ENCODE measurements around the gene SRP72. TPM values are rescaled to one million over a fixed set of nuclear protein-coding genes. Genes with fewer than 3 reads are reported as not detected.

SRP72 gene
- total and polyA plus RNA-seq, 2 of the 4 experiments (the other 2 are of a cell fraction), result 73.8 to 123 TPM

DNA sequence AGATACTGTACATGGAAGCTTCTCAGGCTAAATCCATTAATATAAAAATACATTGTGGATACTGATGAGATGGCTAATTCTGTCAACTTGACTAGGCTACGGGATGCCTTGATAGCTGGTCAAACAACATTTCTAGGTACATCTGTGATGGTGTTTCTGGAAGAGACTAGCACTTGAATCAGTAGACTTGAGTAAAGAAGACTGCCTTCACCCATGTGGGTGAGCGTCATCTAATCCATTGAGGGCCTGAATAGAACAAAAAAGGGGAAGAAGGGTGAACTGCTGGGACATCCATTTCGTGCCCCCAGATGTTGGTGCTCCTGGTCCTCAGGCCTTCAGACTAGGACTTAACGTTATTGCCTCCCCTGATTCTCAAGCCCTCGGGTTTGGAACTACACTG lies 3.7 kb upstream of the SRP72 start:
- ATAC-seq (ENCODE audit: low read depth), result no peak
- CTCF ChIA-PET, result interaction anchor here (1.3 kb wide), 1 partner anchor 336 kb away, joined by 3 read pairs; no protein-coding TSS in a partner anchor
- BruUV-seq (replicated peaks), result no TSS peak

More for the DNA sequence above, 3.7 kb upstream of the SRP72 start:
- DNase-seq, result no peak
- H2BK20ac ChIP-seq (ENCODE audit: low read depth, low read length), result no peak overlapping the region
- dilution Hi-C loops (cut with HindIII; ENCODE audit: low sequenced_read_pairs, unreplicated experiment), result no loop called here
- H3K27me3 ChIP-seq (ENCODE audit: control insufficient read depth, insufficient read depth, low read length), result no peaks in the 10 kb centered on the region
- H3K9me1 ChIP-seq (ENCODE audit: insufficient read depth, low read length), result peaks cover 10% of the 10 kb centered on the region; the same call in 1 of the 2 replicates
- no peak overlapping the region for H4K8ac ChIP-seq (ENCODE audit: low read depth in 2 of 2, low read length in 2 of 2)
- no peak overlapping the region for H2BK5ac ChIP-seq (ENCODE audit: low read depth, low read length, poor library complexity, severe bottlenecking)
- H3K79me1 ChIP-seq (ENCODE audit: low read depth in 1 of 2, low read length in 2 of 2), result peaks cover 29 to 53% of the 10 kb centered on the region in 2 experiments; a peak in 3 of 4 replicates
- no peak for TF ChIP-seq RCOR1 (IDR thresholded peaks at IDR 0.05; ENCODE audit: insufficient replicate concordance, low read length)
- TF ChIP-seq, protein P1, sequence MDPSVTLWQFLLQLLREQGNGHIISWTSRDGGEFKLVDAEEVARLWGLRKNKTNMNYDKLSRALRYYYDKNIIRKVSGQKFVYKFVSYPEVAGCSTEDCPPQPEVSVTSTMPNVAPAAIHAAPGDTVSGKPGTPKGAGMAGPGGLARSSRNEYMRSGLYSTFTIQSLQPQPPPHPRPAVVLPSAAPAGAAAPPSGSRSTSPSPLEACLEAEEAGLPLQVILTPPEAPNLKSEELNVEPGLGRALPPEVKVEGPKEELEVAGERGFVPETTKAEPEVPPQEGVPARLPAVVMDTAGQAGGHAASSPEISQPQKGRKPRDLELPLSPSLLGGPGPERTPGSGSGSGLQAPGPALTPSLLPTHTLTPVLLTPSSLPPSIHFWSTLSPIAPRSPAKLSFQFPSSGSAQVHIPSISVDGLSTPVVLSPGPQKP (IDR thresholded peaks at IDR 0.05; ENCODE audit: borderline replicate concordance, low read depth, low read length), result no peak
- no peak for TF ChIP-seq NFE2L2 (IDR thresholded peaks at IDR 0.05; ENCODE audit: low read depth, low read length)
- TF ChIP-seq BHLHE40 (IDR thresholded peaks at IDR 0.05; ENCODE audit: low read depth, low read length), result no peak
- TF ChIP-seq MXI1 (IDR thresholded peaks at IDR 0.05; ENCODE audit: borderline replicate concordance, low read depth, low read length), result no peak
- TF ChIP-seq, protein P2, sequence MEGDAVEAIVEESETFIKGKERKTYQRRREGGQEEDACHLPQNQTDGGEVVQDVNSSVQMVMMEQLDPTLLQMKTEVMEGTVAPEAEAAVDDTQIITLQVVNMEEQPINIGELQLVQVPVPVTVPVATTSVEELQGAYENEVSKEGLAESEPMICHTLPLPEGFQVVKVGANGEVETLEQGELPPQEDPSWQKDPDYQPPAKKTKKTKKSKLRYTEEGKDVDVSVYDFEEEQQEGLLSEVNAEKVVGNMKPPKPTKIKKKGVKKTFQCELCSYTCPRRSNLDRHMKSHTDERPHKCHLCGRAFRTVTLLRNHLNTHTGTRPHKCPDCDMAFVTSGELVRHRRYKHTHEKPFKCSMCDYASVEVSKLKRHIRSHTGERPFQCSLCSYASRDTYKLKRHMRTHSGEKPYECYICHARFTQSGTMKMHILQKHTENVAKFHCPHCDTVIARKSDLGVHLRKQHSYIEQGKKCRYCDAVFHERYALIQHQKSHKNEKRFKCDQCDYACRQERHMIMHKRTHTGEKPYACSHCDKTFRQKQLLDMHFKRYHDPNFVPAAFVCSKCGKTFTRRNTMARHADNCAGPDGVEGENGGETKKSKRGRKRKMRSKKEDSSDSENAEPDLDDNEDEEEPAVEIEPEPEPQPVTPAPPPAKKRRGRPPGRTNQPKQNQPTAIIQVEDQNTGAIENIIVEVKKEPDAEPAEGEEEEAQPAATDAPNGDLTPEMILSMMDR (conservative IDR thresholded peaks at IDR 0.05; ENCODE audit: low read depth, low read length), result no peak
- no peak for TF ChIP-seq MAZ (IDR thresholded peaks at IDR 0.05; ENCODE audit: borderline replicate concordance, low read depth, low read length)
- TF ChIP-seq CEBPB (IDR thresholded peaks at IDR 0.05; ENCODE audit: low read depth, low read length), result no peak
- no peak for TF ChIP-seq SMC3 (IDR thresholded peaks at IDR 0.05; ENCODE audit: low read depth, low read length)
- TF ChIP-seq RAD21 (IDR thresholded peaks at IDR 0.05; ENCODE audit: low read length), result no peak
- H3K14ac ChIP-seq (replicated peaks; ENCODE audit: low read depth, low read length), result no peak overlapping the region
- H3K56ac ChIP-seq (ENCODE audit: extremely low read depth, insufficient read depth, low read length), result no peak overlapping the region
- H3K4ac ChIP-seq (ENCODE audit: low read depth, low read length), result no peak overlapping the region
- H3K9me3 ChIP-seq (ENCODE audit: control insufficient read depth, insufficient read depth, low read length), result no peaks in the 10 kb centered on the region
- H3K4me3 ChIP-seq (ENCODE audit: insufficient read depth, low read depth, low read length), result no peak overlapping the region
- no peak overlapping the region for H2AFZ ChIP-seq (replicated peaks; ENCODE audit: low read length, poor library complexity)
- H3K9ac ChIP-seq (ENCODE audit: low read depth, low read length), result no peak overlapping the region
- H3K27ac ChIP-seq (ENCODE audit: insufficient read depth, low read length), result no peak overlapping the region
- POLR2A ChIA-PET (ENCODE audit: unreplicated experiment), result no interaction called here
- in situ Hi-C loops (cut with MboI; ENCODE audit: low sequenced_read_pairs), result no loop called here
- H4K91ac ChIP-seq (ENCODE audit: insufficient read depth, low read depth, low read length), result no peak overlapping the region
- no peak overlapping the region for H3K4me2 ChIP-seq (ENCODE audit: low read depth, low read length)
- no peak overlapping the region for H2BK15ac ChIP-seq (ENCODE audit: low read depth, low read length)
- H4K20me1 ChIP-seq (ENCODE audit: insufficient read depth, low read length), result peaks cover 9% of the 10 kb centered on the region; the same call in 1 of the 2 replicates
- H2AK5ac ChIP-seq (ENCODE audit: low read depth, low read length), result no peak overlapping the region
- no peak overlapping the region for H2BK120ac ChIP-seq (ENCODE audit: low read depth, low read length)
- no peak overlapping the region for H3K23ac ChIP-seq (ENCODE audit: low read depth, low read length)
- no peak overlapping the region for H2AK9ac ChIP-seq (replicated peaks; ENCODE audit: low read depth, low read length, poor library complexity)
- no peak overlapping the region for H3K18ac ChIP-seq (ENCODE audit: low read depth, low read length)
- H3K4me1 ChIP-seq (ENCODE audit: control insufficient read depth, insufficient read depth, low read length), result peaks cover 6% of the 10 kb centered on the region
- 69% methylated on average over 3 of the region's 5 CpGs; no CpG with 5 or more reads in 1 of the 2 experiments for WGBS, 2 experiments (ENCODE audit: extremely low coverage in 2 of 2, insufficient read length in 1 of 2)
- peaks cover 14% of the 10 kb centered on the region for H3K36me3 ChIP-seq (ENCODE audit: control insufficient read depth, insufficient read depth, low read length)
- no peak overlapping the region for H4K5ac ChIP-seq (ENCODE audit: low read depth, low read length)
- intact Hi-C loops (cut with micrococcal nuclease), result no loop called here

Measured in IMR-90 (cell line).